Endothelial cell of umbilical vein (primary cell): ENCODE results near the gene CTSV.
"Not testable (repeated sequence)": the region's sequence is repeated elsewhere in the genome, so short reads cannot be mapped to it uniquely, and the experiment has no call there.

Experiments used
- EZH2 ChIP-seq: IDR thresholded peaks from 2 replicates; pipeline ENCODE4 v1.6.1; 2012; ENCODE audit warnings: borderline replicate concordance, low read depth, mild to moderate bottlenecking, moderate library complexity, low read length, inconsistent platforms; ENCODE audit not compliant: severe bottlenecking
- FOS ChIP-seq: IDR thresholded peaks from 2 replicates; pipeline ENCODE4 v1.6.1; 2011; ENCODE audit warnings: mild to moderate bottlenecking, low read length, moderate library complexity, borderline replicate concordance; ENCODE audit not compliant: insufficient read depth
- POLR2A ChIP-seq: IDR thresholded peaks from 2 replicates; pipeline ENCODE4 v1.6.1; 2012; ENCODE audit warnings: low read depth, mild to moderate bottlenecking, control low read depth, low read length
- TF ChIP-seq, protein P1 (sequence below), 2 donors: IDR thresholded peaks; 1 replicate in 1 of 2; 2 replicates in 1 of 2; pipeline ENCODE4 v1.5.1; 2011; ENCODE audit warnings: low read length in 2 of 2, mild to moderate bottlenecking in 2 of 2, moderate library complexity in 2 of 2, control low read depth in 1 of 2, inconsistent platforms in 1 of 2, low read depth in 1 of 2; ENCODE audit not compliant: insufficient read depth in 1 of 2; ENCODE audit errors: extremely low read depth in 1 of 2

DNA sequence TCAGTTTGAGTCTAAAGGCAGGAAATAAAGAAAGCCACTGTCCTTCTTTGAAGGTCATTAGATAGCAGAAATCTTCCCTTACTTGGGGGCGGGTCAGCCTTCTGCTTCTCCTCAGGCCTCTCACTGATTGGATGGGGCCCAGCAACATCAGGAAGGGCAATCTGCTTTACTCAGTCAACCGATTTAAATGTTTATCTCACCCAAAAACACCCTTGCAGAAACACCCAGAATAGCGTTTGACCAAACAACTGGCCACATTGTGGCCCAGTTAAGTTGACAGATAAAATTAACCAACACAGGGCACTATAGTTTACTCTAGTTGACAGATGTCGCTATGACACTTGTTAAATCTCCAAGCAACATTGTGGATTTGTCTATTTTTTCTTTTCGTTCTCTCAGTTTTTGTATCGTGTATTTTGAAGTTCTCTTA, 45.6 kb upstream of the CTSV start:
- not testable (repeated sequence) for TF ChIP-seq POLR2A, FOS, EZH2
- TF ChIP-seq, protein P1, sequence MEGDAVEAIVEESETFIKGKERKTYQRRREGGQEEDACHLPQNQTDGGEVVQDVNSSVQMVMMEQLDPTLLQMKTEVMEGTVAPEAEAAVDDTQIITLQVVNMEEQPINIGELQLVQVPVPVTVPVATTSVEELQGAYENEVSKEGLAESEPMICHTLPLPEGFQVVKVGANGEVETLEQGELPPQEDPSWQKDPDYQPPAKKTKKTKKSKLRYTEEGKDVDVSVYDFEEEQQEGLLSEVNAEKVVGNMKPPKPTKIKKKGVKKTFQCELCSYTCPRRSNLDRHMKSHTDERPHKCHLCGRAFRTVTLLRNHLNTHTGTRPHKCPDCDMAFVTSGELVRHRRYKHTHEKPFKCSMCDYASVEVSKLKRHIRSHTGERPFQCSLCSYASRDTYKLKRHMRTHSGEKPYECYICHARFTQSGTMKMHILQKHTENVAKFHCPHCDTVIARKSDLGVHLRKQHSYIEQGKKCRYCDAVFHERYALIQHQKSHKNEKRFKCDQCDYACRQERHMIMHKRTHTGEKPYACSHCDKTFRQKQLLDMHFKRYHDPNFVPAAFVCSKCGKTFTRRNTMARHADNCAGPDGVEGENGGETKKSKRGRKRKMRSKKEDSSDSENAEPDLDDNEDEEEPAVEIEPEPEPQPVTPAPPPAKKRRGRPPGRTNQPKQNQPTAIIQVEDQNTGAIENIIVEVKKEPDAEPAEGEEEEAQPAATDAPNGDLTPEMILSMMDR (IDR thresholded peaks at IDR 0.05; ENCODE audit: extremely low read depth in 1 of 2, insufficient read depth in 1 of 2, low read depth in 1 of 2, low read length in 2 of 2): not testable (repeated sequence)
